Epithelial cell of proximal tubule (primary cell): ENCODE results near the gene TBC1D24. TPM values are rescaled to one million over a fixed set of nuclear protein-coding genes. Genes with fewer than 3 reads are reported as not detected.
"Not testable (repeated sequence)": the region's sequence is repeated elsewhere in the genome, so short reads cannot be mapped to it uniquely, and the experiment has no call there.

Source experiments
- DNase-seq: peaks from one replicate; pipeline ENCODE4 v3.0.0-alpha.2; 2011; ENCODE audit warnings: low read depth
- H3K4me3 ChIP-seq: 2 replicates; pipeline ENCODE4 v1.5.1; 2011; ENCODE audit warnings: low read depth, mild to moderate bottlenecking, low read length
- total RNA-seq: library from RNA; depleted of rRNA; stranded (reverse); fragments of >200 nt; gene quantifications from 2 replicates; pipeline ENCODE4 v1.2.3, GENCODE V29; 2015
- TF ChIP-seq, protein P1 (sequence below): conservative IDR thresholded peaks from 2 replicates; pipeline ENCODE4 v1.5.1; 2012; ENCODE audit warnings: low read depth, mild to moderate bottlenecking, low read length

TBC1D24 gene
- total RNA-seq, 1 donor from 2014 or later: 7.8 TPM

DNA sequence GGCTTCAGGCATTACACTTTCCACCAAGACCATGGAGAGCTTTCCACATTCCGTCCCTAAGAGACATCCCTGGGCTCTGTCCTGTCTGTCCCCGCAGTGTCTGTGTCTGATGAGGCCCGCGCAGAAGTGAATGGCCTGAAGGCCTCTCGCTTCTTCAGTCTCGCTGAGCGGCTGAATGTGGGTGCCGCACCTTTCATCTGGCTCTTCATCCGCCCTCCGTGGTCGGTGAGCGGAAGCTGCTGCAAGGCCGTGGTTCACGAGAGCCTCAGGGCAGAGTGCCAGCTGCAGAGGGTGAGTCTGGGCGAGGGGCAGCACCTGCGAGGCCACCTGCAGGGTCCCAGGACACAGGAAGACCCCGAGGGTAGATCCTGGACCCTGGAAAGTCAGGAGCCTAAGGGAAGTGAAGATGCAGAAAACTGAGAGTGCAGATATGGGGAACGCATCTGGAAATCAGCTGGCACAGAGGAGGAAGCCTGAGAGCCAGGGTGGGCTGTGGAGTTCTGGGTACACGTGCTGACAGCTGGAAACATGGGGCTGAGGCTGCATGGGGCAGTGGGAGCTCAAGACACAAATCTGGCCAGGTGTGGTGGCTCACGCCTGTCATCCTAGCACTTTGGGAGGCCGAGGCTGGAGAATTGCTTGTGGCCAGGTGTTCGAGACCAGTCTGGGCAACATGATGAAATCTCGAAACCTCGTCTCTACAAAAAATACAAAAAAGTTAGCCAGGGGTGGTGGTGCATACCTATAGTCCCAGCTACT, 37.7 kb upstream of the TBC1D24 start:
- no peak for DNase-seq
- no peak overlapping the region for H3K4me3 ChIP-seq
- TF ChIP-seq, protein P1, sequence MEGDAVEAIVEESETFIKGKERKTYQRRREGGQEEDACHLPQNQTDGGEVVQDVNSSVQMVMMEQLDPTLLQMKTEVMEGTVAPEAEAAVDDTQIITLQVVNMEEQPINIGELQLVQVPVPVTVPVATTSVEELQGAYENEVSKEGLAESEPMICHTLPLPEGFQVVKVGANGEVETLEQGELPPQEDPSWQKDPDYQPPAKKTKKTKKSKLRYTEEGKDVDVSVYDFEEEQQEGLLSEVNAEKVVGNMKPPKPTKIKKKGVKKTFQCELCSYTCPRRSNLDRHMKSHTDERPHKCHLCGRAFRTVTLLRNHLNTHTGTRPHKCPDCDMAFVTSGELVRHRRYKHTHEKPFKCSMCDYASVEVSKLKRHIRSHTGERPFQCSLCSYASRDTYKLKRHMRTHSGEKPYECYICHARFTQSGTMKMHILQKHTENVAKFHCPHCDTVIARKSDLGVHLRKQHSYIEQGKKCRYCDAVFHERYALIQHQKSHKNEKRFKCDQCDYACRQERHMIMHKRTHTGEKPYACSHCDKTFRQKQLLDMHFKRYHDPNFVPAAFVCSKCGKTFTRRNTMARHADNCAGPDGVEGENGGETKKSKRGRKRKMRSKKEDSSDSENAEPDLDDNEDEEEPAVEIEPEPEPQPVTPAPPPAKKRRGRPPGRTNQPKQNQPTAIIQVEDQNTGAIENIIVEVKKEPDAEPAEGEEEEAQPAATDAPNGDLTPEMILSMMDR: no peak

DNA sequence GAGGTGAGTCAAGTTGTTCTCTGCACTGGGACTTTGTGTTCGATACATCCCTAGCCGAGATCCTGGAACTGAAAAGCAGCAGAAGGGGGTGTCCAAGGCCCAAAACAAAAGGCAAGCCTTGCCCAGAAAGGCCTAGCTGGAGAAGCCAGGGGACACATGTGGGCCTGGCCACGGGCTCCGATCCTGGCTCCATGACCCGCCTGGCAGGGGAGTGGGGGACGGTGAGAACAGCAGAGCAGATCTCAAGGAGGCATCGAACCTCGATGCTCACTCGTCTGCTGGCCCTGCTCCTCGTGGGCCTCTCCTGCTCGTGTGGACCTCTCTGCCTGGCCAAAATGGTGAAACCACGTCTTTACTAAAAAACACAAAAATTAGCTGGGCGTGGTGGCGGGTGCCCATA, 36.8 kb upstream of the TBC1D24 start:
- TF ChIP-seq, protein P1: no peak
- DNase-seq: no peak
- H3K4me3 ChIP-seq: no peak overlapping the region

DNA sequence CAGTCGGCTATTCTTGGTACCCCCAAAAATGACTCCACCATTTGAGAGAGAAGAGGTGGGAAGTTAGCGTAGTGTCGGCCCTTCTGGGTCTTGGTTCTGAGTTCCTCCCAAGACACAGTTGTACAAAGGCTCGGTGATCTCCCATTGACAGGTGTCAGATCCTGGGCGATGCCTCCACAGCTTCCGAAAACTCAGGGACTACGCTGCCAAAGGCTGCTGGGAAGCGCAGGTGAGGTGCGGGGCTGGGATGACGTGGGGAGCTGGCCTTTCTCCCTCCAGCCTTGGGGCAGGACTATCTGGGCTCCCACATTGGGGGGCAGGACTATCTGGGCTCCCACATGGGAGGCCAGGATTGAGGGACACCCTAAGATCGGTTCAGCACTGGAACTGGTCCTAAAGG, 35.3 kb upstream of the TBC1D24 start:
- TF ChIP-seq, protein P1: no peak
- H3K4me3 ChIP-seq: no peak overlapping the region
- no peak for DNase-seq

DNA sequence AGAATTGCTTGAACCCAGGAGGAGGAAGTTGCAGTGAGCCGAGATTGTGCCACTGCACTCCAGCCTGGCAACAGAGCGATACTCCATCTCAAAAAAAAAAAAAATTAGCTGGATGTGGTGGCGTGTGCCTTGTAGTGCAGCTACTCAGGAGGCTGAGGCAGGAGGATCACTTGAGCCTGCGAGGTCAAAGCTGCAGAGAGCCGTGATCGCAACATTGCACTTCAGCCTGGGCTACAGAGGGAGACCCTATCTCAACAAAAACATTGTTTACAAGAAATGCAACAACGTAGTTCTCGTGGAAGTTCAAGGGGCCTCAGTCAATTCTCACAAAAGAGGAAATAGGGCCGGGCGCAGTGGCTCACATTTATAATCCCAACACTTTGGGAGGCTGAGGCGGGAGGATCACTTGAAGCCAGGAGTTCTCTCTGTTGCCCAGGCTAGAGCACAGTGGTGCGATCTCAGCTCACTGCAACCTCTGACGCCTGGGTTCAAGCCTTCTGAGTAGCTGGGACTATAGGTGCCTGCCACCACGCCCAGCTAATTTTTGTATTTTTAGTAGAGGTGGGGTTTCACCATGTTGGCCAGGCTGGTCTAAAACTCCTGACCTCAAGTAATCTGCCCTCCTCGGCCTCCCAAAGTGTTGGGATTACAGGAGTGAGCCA, 33.7 kb upstream of the TBC1D24 start:
- DNase-seq, H3K4me3 ChIP-seq: not testable (repeated sequence)

DNA sequence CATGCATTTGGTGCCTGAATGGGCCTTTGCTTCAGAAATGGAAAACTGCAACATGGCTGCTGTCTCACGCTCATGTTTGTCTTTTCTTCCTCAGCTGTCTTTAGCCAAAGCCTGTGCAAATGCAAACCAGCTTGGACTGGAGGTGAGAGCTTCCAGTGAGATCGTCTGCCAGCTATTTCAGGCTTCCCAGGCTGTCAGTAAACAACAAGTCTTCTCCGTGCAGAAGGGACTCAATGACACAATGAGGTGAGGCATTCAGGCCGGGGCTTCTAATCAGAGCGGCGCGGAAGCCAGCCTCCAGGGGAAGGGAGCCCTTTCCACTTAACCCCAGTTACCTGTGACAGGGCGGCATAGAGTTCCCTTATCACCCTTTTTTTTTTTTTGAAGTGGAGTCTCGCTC, 31.4 kb upstream of the TBC1D24 start:
- DNase-seq: no peak
- TF ChIP-seq, protein P1: no peak
- H3K4me3 ChIP-seq: no peak overlapping the region

DNA sequence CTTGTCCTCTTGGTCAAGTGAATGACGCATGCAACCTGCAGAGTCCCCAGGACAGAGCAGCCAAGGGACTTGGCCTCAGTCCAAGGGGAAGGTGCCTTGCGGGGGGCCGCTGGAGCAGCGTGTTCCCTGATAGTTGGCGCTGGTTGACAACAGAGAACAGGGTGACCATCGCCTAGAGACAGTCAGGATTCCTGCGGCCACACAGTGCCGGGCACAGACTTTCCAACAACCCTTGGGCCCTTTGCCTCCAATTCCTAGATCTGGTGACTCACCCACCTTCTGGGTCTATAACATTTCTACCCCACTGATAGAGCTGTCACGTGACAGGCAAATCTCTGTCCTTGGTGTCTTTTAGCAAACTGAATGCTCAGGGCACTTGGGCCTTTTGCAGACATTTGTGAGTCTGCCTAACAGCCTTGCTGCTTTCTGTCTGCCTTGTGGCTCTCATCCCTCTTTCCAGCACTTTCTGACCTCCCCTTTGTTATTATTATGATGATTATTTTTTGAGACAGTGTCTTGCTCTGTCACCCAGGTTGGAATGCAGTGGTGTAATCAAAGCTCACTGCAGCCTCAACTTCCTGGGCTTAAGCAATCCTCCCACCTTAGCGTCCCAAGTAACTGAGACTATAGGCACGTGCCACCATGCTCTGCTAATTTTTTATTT, 26.9 kb upstream of the TBC1D24 start:
- DNase-seq: no peak
- TF ChIP-seq, protein P1: no peak

DNA sequence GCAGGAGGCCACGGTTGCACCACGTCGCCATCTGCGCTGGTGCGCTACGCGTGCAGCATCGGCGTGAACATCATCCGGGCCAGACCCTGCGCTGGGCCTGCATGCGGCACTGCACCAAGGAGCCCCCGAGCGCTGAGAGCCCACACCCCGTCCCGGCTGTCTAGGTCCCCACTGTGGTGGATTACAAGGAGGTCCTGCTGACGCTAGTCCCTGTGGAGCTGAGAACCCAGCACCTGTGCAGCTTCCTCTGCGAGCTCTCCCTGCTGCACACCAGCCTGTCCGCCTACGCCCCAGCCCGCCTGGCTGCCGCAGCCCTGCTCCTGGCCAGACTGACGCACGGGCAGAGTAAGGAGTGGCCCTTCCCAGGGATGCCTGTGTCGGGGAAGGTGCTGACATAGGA, 25.8 kb upstream of the TBC1D24 start:
- TF ChIP-seq, protein P1: no peak
- no peak for DNase-seq
- H3K4me3 ChIP-seq: no peak overlapping the region

More for the DNA sequence above, 26.9 kb upstream of the TBC1D24 start:
- H3K4me3 ChIP-seq: no peak overlapping the region
